ENCODE results near the gene MST1. TPM values are rescaled to one million over a fixed set of nuclear protein-coding genes. Genes with fewer than 3 reads are reported as not detected.
"Not testable (repeated sequence)": the region's sequence is repeated elsewhere in the genome, so short reads cannot be mapped to it uniquely, and the experiment has no call there.

MST1 gene
- polyA plus RNA-seq, 4 donors, result 157 to 488 (median 335) TPM

GRCh38 chr3:49700453-49701128 is 11.3 kb upstream of the MST1 start:
- WGBS, 3 donors, result 84 to 88% (median 87%) methylated on average over 13 of the region's 13 CpGs
- Histone ChIP-seq H3K27me3 (ENCODE audit: control insufficient read depth in 3 of 3, insufficient read depth in 3 of 3, low read length in 3 of 3) (no peaks in the 10 kb centered on the region), H3K4me3 (ENCODE audit: low read depth in 1 of 3, low read length in 3 of 3) (no peak overlapping the region), H3K27ac (ENCODE audit: low read depth in 1 of 3, low read length in 2 of 3) (no peak overlapping the region), H3K36me3 (ENCODE audit: control insufficient read depth in 3 of 3, insufficient read depth in 2 of 3, low read depth in 1 of 3, low read length in 3 of 3) (peaks cover 6 to 88% (median 24%) of the 10 kb centered on the region in 3 donors), H3K4me1 (ENCODE audit: control insufficient read depth in 3 of 3, insufficient read depth in 2 of 3, low read depth in 1 of 3, low read length in 2 of 3) (no peaks in the 10 kb centered on the region), H3K9me3 (ENCODE audit: control insufficient read depth in 2 of 2, insufficient read depth in 1 of 2, low read depth in 1 of 2, low read length in 1 of 2) (no peaks in the 10 kb centered on the region)
- no peak for DNase-seq
- no peak for FAIRE-seq

- H3K9me3 ChIP-seq (ENCODE audit: control insufficient read depth in 2 of 2, insufficient read depth in 1 of 2, low read depth in 1 of 2, low read length in 1 of 2), result no peaks in the 10 kb centered on the region
- H3K36me3 ChIP-seq (ENCODE audit: control insufficient read depth in 3 of 3, insufficient read depth in 2 of 3, low read depth in 1 of 3, low read length in 3 of 3), result peaks cover 6 to 86% (median 24%) of the 10 kb centered on the region in 3 donors
- WGBS, 3 donors, result 83 to 84% (median 84%) methylated on average over 8 of the region's 8 CpGs
- FAIRE-seq, result no peak
- H3K27me3 ChIP-seq (ENCODE audit: control insufficient read depth in 3 of 3, insufficient read depth in 3 of 3, low read length in 3 of 3), result no peaks in the 10 kb centered on the region
- H3K4me3 ChIP-seq (ENCODE audit: low read depth in 1 of 3, low read length in 3 of 3), result no peak overlapping the region
- no peaks in the 10 kb centered on the region for H3K4me1 ChIP-seq (ENCODE audit: control insufficient read depth in 3 of 3, insufficient read depth in 2 of 3, low read depth in 1 of 3, low read length in 2 of 3)
- no peak overlapping the region for H3K27ac ChIP-seq (ENCODE audit: low read depth in 1 of 3, low read length in 2 of 3)
- DNase-seq, result no peak
These were observed 10.7 kb upstream of the MST1 start for GRCh38 chr3:49700014-49700413.

- FAIRE-seq (no peak), DNase-seq (no peak)
- 84 to 89% (median 88%) methylated on average over 15 to 16 of the region's 16 CpGs for WGBS, 3 donors
These were observed 10.2 kb upstream of the MST1 start for GRCh38 chr3:49699281-49699979.

GRCh38 chr3:49695350-49696015 is 6.2 kb upstream of the MST1 start:
- not testable (repeated sequence) for FAIRE-seq; H3K4me1 ChIP-seq (ENCODE audit: control insufficient read depth in 3 of 3, insufficient read depth in 2 of 3, low read depth in 1 of 3, low read length in 2 of 3); H3K4me3 ChIP-seq (ENCODE audit: low read depth in 1 of 3, low read length in 3 of 3); H3K9me3 ChIP-seq (ENCODE audit: control insufficient read depth in 2 of 2, insufficient read depth in 1 of 2, low read depth in 1 of 2, low read length in 1 of 2); H3K27me3 ChIP-seq (ENCODE audit: control insufficient read depth in 3 of 3, insufficient read depth in 3 of 3, low read length in 3 of 3); H3K27ac ChIP-seq (ENCODE audit: low read depth in 1 of 3, low read length in 2 of 3)
- H3K36me3 ChIP-seq (ENCODE audit: control insufficient read depth in 3 of 3, insufficient read depth in 2 of 3, low read depth in 1 of 3, low read length in 3 of 3), result peaks cover 0 to 56% (median 19%) of the 10 kb centered on the region in 3 donors
- peak in 1 of 2 donors; percentile 52 for DNase-seq
- 81 to 86% (median 83%) methylated on average over 1 to 4 of the region's 4 CpGs for WGBS, 3 donors

More at GRCh38 chr3:49699281-49699979, 10.2 kb upstream of the MST1 start:
- Histone ChIP-seq H3K27me3 (ENCODE audit: control insufficient read depth in 3 of 3, insufficient read depth in 3 of 3, low read length in 3 of 3) (no peaks in the 10 kb centered on the region), H3K9me3 (ENCODE audit: control insufficient read depth in 2 of 2, insufficient read depth in 1 of 2, low read depth in 1 of 2, low read length in 1 of 2) (no peaks in the 10 kb centered on the region), H3K4me1 (ENCODE audit: control insufficient read depth in 3 of 3, insufficient read depth in 2 of 3, low read depth in 1 of 3, low read length in 2 of 3) (no peaks in the 10 kb centered on the region), H3K27ac (ENCODE audit: low read depth in 1 of 3, low read length in 2 of 3) (no peak overlapping the region), H3K4me3 (ENCODE audit: low read depth in 1 of 3, low read length in 3 of 3) (no peak overlapping the region), H3K36me3 (ENCODE audit: control insufficient read depth in 3 of 3, insufficient read depth in 2 of 3, low read depth in 1 of 3, low read length in 3 of 3) (peaks cover 2 to 86% (median 24%) of the 10 kb centered on the region in 3 donors)

- peaks cover 0 to 47% (median 17%) of the 10 kb centered on the region in 3 donors for H3K36me3 ChIP-seq (ENCODE audit: control insufficient read depth in 3 of 3, insufficient read depth in 2 of 3, low read depth in 1 of 3, low read length in 3 of 3)
- H3K4me3 ChIP-seq (ENCODE audit: low read depth in 1 of 3, low read length in 3 of 3); H3K27me3 ChIP-seq (ENCODE audit: control insufficient read depth in 3 of 3, insufficient read depth in 3 of 3, low read length in 3 of 3); FAIRE-seq; DNase-seq; H3K27ac ChIP-seq (ENCODE audit: low read depth in 1 of 3, low read length in 2 of 3); H3K9me3 ChIP-seq (ENCODE audit: control insufficient read depth in 2 of 2, insufficient read depth in 1 of 2, low read depth in 1 of 2, low read length in 1 of 2): not testable (repeated sequence)
- WGBS, 3 donors, result 35 to 52% (median 48%) methylated on average over 6 of the region's 6 CpGs
- peaks cover 0 to 11% (median 2%) of the 10 kb centered on the region in 3 donors for H3K4me1 ChIP-seq (ENCODE audit: control insufficient read depth in 3 of 3, insufficient read depth in 2 of 3, low read depth in 1 of 3, low read length in 2 of 3)
These were observed 5.3 kb upstream of the MST1 start for GRCh38 chr3:49694409-49695070.

GRCh38 chr3:49691481-49691880 is 2.2 kb upstream of the MST1 start:
- Histone ChIP-seq H3K4me3 (ENCODE audit: low read depth in 1 of 3, low read length in 3 of 3) (peak overlapping the region in 1 of 3 donors; percentile 30), H3K36me3 (ENCODE audit: control insufficient read depth in 3 of 3, insufficient read depth in 2 of 3, low read depth in 1 of 3, low read length in 3 of 3) (peaks cover 0 to 19% (median 0%) of the 10 kb centered on the region in 3 donors), H3K27ac (ENCODE audit: low read depth in 1 of 3, low read length in 2 of 3) (peak overlapping the region in 1 of 3 donors; percentile 30), H3K4me1 (ENCODE audit: control insufficient read depth in 3 of 3, insufficient read depth in 2 of 3, low read depth in 1 of 3, low read length in 2 of 3) (peaks cover 0 to 30% (median 2%) of the 10 kb centered on the region in 3 donors)
- WGBS, 3 donors, result 16 to 71% (median 33%) methylated on average over 3 of the region's 3 CpGs
- DNase-seq, result peak in 1 of 2 donors; percentile 89
- FAIRE-seq; H3K9me3 ChIP-seq (ENCODE audit: control insufficient read depth in 2 of 2, insufficient read depth in 1 of 2, low read depth in 1 of 2, low read length in 1 of 2); H3K27me3 ChIP-seq (ENCODE audit: control insufficient read depth in 3 of 3, insufficient read depth in 3 of 3, low read length in 3 of 3): not testable (repeated sequence)

GRCh38 chr3:49690856-49691255 is 1.6 kb upstream of the MST1 start:
- not testable (repeated sequence) for DNase-seq; H3K27me3 ChIP-seq (ENCODE audit: control insufficient read depth in 3 of 3, insufficient read depth in 3 of 3, low read length in 3 of 3); H3K9me3 ChIP-seq (ENCODE audit: control insufficient read depth in 2 of 2, insufficient read depth in 1 of 2, low read depth in 1 of 2, low read length in 1 of 2); FAIRE-seq; H3K27ac ChIP-seq (ENCODE audit: low read depth in 1 of 3, low read length in 2 of 3)
- Histone ChIP-seq H3K4me1 (ENCODE audit: control insufficient read depth in 3 of 3, insufficient read depth in 2 of 3, low read depth in 1 of 3, low read length in 2 of 3) (peaks cover 0 to 30% (median 2%) of the 10 kb centered on the region in 3 donors), H3K4me3 (ENCODE audit: low read depth in 1 of 3, low read length in 3 of 3) (peak overlapping the region in 2 of 3 donors; percentile 30 to 76), H3K36me3 (ENCODE audit: control insufficient read depth in 3 of 3, insufficient read depth in 2 of 3, low read depth in 1 of 3, low read length in 3 of 3) (peaks cover 0 to 19% (median 0%) of the 10 kb centered on the region in 3 donors)
- 65 to 95% (median 76%) methylated on average over 3 of the region's 3 CpGs for WGBS, 3 donors

Measured in small intestine (tissue), 7 donors.